CD4-positive, alpha-beta T cell (primary cell): ENCODE measurements around the gene TMPRSS3. TPM values are rescaled to one million over a fixed set of nuclear protein-coding genes. Genes with fewer than 3 reads are reported as not detected.
A peak's percentile ranks its signal among the peaks of the same experiment; 100 is the strongest.

Experiments used
- ATAC-seq: fragments of 200-7000 bp; cut with Tn5 transposase; one replicate; pipeline ENCODE4 v1.10.0; 2022; ENCODE audit warnings: mild to moderate bottlenecking; ENCODE audit not compliant: poor library complexity
- CTCF ChIA-PET: fragments of 350-600 bp; sonication (Branson Sonifier 250); formaldehyde crosslinking; loops from one replicate; lab custom pipeline; 2021; ENCODE audit warnings: antibody characterized with exemption, inconsistent platforms; lab: Charles Lee
- POLR2A ChIA-PET: fragments of 350-600 bp; sonication (Branson Sonifier 250); formaldehyde crosslinking; loops from one replicate; lab custom pipeline; 2021; ENCODE audit warnings: antibody characterized with exemption, inconsistent platforms; lab: Charles Lee
- DNase-seq, 14 experiments: peaks; one replicate each; pipeline ENCODE4 v3.0.0-alpha.2; 2013 to 2020; ENCODE audit warnings: mixed read lengths in 2 of 14
- H3K27ac ChIP-seq, 2 donors: one replicate each; pipeline versions ENCODE4 v1.5.1 to v1.7.0; 2013; ENCODE audit warnings: low read length in 2 of 2, low read depth in 1 of 2, mild to moderate bottlenecking in 1 of 2
- H3K27me3 ChIP-seq, 2 experiments: 1 replicate in 1 of 2; 2 replicates in 1 of 2; pipeline versions ENCODE4 v1.6.1 to v1.7.0; 2013; ENCODE audit warnings: low read length in 2 of 2, control low read depth in 1 of 2, mild to moderate bottlenecking in 1 of 2, moderate library complexity in 1 of 2; ENCODE audit not compliant: insufficient read depth in 2 of 2, control insufficient read depth in 1 of 2
- H3K36me3 ChIP-seq: one replicate; pipeline ENCODE4 v1.6.1; 2013; ENCODE audit warnings: low read length, control low read depth; ENCODE audit not compliant: insufficient read depth
- H3K4me1 ChIP-seq: one replicate; pipeline ENCODE4 v1.6.1; 2013; ENCODE audit warnings: low read length, control low read depth; ENCODE audit not compliant: insufficient read depth
- H3K4me3 ChIP-seq: one replicate; pipeline ENCODE4 v1.5.1; 2013; ENCODE audit warnings: mild to moderate bottlenecking, low read length, moderate library complexity
- H3K9me3 ChIP-seq, 2 experiments: 1 replicate in 1 of 2; 2 replicates in 1 of 2; pipeline versions ENCODE4 v1.6.1 to v1.7.0; 2013; ENCODE audit warnings: low read length in 2 of 2, mild to moderate bottlenecking in 2 of 2, control low read depth in 1 of 2, moderate library complexity in 1 of 2; ENCODE audit not compliant: control insufficient read depth in 1 of 2, insufficient read depth in 1 of 2
- H3K27ac Mint-ChIP-seq: one replicate; pipeline ENCODE4 v1.8.0; 2020; ENCODE audit warnings: mixed read lengths
- H3K27me3 Mint-ChIP-seq: one replicate; pipeline ENCODE4 v1.8.0; 2021; ENCODE audit warnings: mixed read lengths
- H3K36me3 Mint-ChIP-seq: one replicate; pipeline ENCODE4 v1.8.0; 2021; ENCODE audit warnings: low read depth, mixed read lengths
- H3K4me1 Mint-ChIP-seq: one replicate; pipeline ENCODE4 v1.8.0; 2021; ENCODE audit warnings: low read depth, mixed read lengths
- H3K4me3 Mint-ChIP-seq: one replicate; pipeline ENCODE4 v1.8.0; 2020; ENCODE audit warnings: mild to moderate bottlenecking, mixed read lengths
- H3K9me3 Mint-ChIP-seq: one replicate; pipeline ENCODE4 v1.8.0; 2020; ENCODE audit warnings: mixed read lengths
- CTCF ChIP-seq: fragments of 200-600 bp; IDR thresholded peaks from one replicate; pipeline ENCODE4 v1.8.0; 2022; ENCODE audit warnings: antibody characterized with exemption, mild to moderate bottlenecking
- intact Hi-C, 2 experiments: fragments of 100-400 bp; cut with DNase I in 1 of 2; cut with micrococcal nuclease in 1 of 2; formaldehyde crosslinking; loops; one replicate each; pipeline versions ENCODE4 v1.15.1 to v1.9.0; 2023 to 2025; cut with DNase I, micrococcal nuclease
- total RNA-seq, 174 experiments: library from RNA in 2 of 174; stranded (reverse) in 2 of 174; gene quantifications; one replicate each; pipeline ENCODE4 v1.2.3 and lab custom pipeline; 2021 to 2026

TMPRSS3 gene
- total RNA-seq, 2 experiments from 2014 or later = 1.5 TPM

- DNase-seq (no peak), ATAC-seq (no peak)
- Histone ChIP-seq H3K4me1 (peaks cover 71% of the 10 kb centered on the region), H3K36me3 (peaks cover 71% of the 10 kb centered on the region), H3K4me3 (no peak overlapping the region), H3K27me3 (no peaks in the 10 kb centered on the region), H3K9me3 (no peaks in the 10 kb centered on the region), H3K27ac (peak overlapping the region in 1 of 2 donors; percentile 38)
- peak overlapping the region; percentile 32 for H3K4me3 Mint-ChIP-seq
- no peaks in the 10 kb centered on the region for H3K9me3 Mint-ChIP-seq
- peak overlapping the region; percentile 85 for H3K27ac Mint-ChIP-seq
- intact Hi-C loops = loop anchor here in 1 of 2 experiments (10.0 kb wide), 1 partner anchor 46 kb away; no protein-coding TSS in a partner anchor
- CTCF ChIA-PET = interaction anchor here (0.6 to 1.6 kb wide), 7 partner anchors 15 to 111 kb away, joined by 3 to 7 read pairs (median 4); partner anchors contain the start of gene UBASH3A
- H3K36me3 Mint-ChIP-seq = peaks cover 12% of the 10 kb centered on the region
- H3K4me1 Mint-ChIP-seq = peaks cover 83% of the 10 kb centered on the region
- no peak for TF ChIP-seq CTCF
- no peaks in the 10 kb centered on the region for H3K27me3 Mint-ChIP-seq
- POLR2A ChIA-PET = interaction anchor here (0.6 to 12.8 kb wide), 7 partner anchors 12 to 29 kb away, joined by 3 to 208 read pairs (median 3); partner anchors contain the start of gene UBASH3A
These were observed 25.4 kb upstream of the TMPRSS3 start for GRCh38 chr21:42421018-42421793.

- H3K36me3 ChIP-seq = peaks cover 80% of the 10 kb centered on the region
- DNase-seq (no peak), ATAC-seq (no peak)
- intact Hi-C loops = loop anchor here in 1 of 2 experiments (5.0 to 10.0 kb wide), 3 partner anchors 42 to 185 kb away; no protein-coding TSS in a partner anchor
- CTCF ChIA-PET = interaction anchor here (0.8 kb wide), 1 partner anchor 15 kb away, joined by 3 read pairs; no protein-coding TSS in a partner anchor
- POLR2A ChIA-PET = interaction anchor here (3.9 to 12.8 kb wide), 2 partner anchors 11 to 16 kb away, joined by 19 to 208 read pairs; partner anchors contain the start of gene UBASH3A
- no peaks in the 10 kb centered on the region for H3K27me3 ChIP-seq
- no peak for TF ChIP-seq CTCF
- no peak overlapping the region for H3K4me3 ChIP-seq
- peaks cover 83% of the 10 kb centered on the region for H3K4me1 Mint-ChIP-seq
- no peaks in the 10 kb centered on the region for H3K27me3 Mint-ChIP-seq
- no peaks in the 10 kb centered on the region for H3K9me3 ChIP-seq
- H3K36me3 Mint-ChIP-seq = peaks cover under 1% of the 10 kb centered on the region
- no peak overlapping the region for H3K27ac ChIP-seq
- H3K4me3 Mint-ChIP-seq = no peak overlapping the region
- peak overlapping the region; percentile 87 for H3K27ac Mint-ChIP-seq
- H3K9me3 Mint-ChIP-seq = no peaks in the 10 kb centered on the region
- peaks cover 71% of the 10 kb centered on the region for H3K4me1 ChIP-seq
These were observed 24.0 kb upstream of the TMPRSS3 start for GRCh38 chr21:42419845-42420244.

- H3K4me3 Mint-ChIP-seq = no peak overlapping the region
- no peak overlapping the region for H3K4me3 ChIP-seq
- no peaks in the 10 kb centered on the region for H3K9me3 Mint-ChIP-seq
- H3K27me3 ChIP-seq = no peaks in the 10 kb centered on the region
- ATAC-seq (no peak), DNase-seq (no peak)
- peaks cover 82% of the 10 kb centered on the region for H3K36me3 ChIP-seq
- H3K27ac ChIP-seq = no peak overlapping the region
- H3K27ac Mint-ChIP-seq = peak overlapping the region; percentile 87
- ChIA-PET CTCF (interaction anchor here (0.9 to 1.0 kb wide), 2 partner anchors 15 to 26 kb away, joined by 3 read pairs; partner anchors contain the start of gene UBASH3A), POLR2A (interaction anchor here (0.6 to 12.8 kb wide), 3 partner anchors 15 to 150 kb away, joined by 3 to 208 read pairs (median 3); partner anchors contain the start of gene UBASH3A)
- TF ChIP-seq CTCF = no peak
- no peaks in the 10 kb centered on the region for H3K27me3 Mint-ChIP-seq
- peaks cover 71% of the 10 kb centered on the region for H3K4me1 ChIP-seq
- H3K4me1 Mint-ChIP-seq = peaks cover 83% of the 10 kb centered on the region
- intact Hi-C loops = loop anchor here in 1 of 2 experiments (5.0 to 10.0 kb wide), 2 partner anchors 43 to 184 kb away; no protein-coding TSS in a partner anchor
- H3K36me3 Mint-ChIP-seq = no peaks in the 10 kb centered on the region
- no peaks in the 10 kb centered on the region for H3K9me3 ChIP-seq
These were observed 23.0 kb upstream of the TMPRSS3 start for GRCh38 chr21:42418886-42419285.
